Activated CD8-positive, alpha-beta memory T cell treated with anti-CD3 and anti-CD28 coated beads for 24 hours (primary cell): ENCODE data around the gene SEC23A.

Source experiments
- DNase-seq: peaks from one replicate; pipeline ENCODE4 v3.0.0-alpha.2; 2020

SEC23A gene

GRCh38 chr14:38982837-38983236 is 120.2 kb downstream of the SEC23A start:
- DNase-seq: no peak

GRCh38 chr14:38982278-38982677 is 120.8 kb downstream of the SEC23A start:
- no peak for DNase-seq
